Ovary (tissue), 3 donors: ENCODE results near the gene CRIP1.

Experiments
- EP300 ChIP-seq: sonication (generic); formaldehyde crosslinking; IDR thresholded peaks from one replicate; pipeline ENCODE4 v1.6.1; 2017; ENCODE audit warnings: antibody characterized with exemption
- TF ChIP-seq, protein P1 (sequence below), 3 donors: fragments of 450-650 bp in 2 of 3; fragments of 200-600 bp in 1 of 3; IDR thresholded peaks; one replicate each; pipeline versions ENCODE4 v1.5.1 to v1.8.0; 2016 to 2022; ENCODE audit warnings: antibody characterized with exemption in 3 of 3, mild to moderate bottlenecking in 1 of 3
- donor health status: DM: no; HTN: no; CAD: no.

DNA sequence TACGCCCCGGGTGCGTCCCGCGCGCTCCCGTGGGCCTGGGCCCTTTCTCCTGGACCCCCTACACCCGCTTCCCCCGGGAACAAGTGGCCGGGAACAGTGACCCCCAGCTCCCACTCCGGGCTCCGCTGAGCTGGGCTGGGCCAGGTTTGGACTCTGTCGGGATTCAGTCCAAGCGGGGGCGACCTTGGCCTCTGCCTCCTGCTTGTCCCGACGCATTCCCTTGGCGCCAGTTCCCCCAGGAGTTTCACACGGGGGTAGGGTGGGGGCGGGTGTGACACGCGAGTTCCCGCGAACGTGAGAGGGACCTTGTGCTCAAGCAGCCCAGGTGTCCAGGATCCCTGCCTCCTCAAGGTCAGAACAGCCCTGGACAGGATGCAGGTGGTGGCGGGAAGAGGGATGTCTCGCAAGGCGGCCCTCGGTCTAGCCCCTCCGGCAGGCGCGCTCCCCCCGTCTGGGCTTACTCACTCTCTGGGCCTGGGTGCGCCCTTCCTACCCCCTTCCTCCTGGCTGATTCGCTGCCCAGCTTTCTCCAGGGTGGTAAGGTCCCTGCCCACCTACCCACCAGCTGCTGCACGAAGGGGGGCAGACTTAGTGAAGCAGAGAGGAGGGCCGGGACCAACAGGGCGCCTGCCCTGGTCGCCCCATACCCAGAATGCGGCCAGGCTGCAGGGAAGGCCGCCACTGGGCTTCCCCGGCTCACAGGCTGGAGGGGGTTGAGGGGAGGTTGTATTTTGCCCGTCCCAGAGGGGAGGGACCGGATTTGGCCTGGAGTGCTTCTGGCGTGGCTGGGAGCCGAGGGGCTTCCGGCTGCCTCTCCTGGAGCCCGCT is 11.2 kb upstream of the CRIP1 start:
- TF ChIP-seq, protein P1, sequence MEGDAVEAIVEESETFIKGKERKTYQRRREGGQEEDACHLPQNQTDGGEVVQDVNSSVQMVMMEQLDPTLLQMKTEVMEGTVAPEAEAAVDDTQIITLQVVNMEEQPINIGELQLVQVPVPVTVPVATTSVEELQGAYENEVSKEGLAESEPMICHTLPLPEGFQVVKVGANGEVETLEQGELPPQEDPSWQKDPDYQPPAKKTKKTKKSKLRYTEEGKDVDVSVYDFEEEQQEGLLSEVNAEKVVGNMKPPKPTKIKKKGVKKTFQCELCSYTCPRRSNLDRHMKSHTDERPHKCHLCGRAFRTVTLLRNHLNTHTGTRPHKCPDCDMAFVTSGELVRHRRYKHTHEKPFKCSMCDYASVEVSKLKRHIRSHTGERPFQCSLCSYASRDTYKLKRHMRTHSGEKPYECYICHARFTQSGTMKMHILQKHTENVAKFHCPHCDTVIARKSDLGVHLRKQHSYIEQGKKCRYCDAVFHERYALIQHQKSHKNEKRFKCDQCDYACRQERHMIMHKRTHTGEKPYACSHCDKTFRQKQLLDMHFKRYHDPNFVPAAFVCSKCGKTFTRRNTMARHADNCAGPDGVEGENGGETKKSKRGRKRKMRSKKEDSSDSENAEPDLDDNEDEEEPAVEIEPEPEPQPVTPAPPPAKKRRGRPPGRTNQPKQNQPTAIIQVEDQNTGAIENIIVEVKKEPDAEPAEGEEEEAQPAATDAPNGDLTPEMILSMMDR (IDR thresholded peaks at IDR 0.05): no peak
- TF ChIP-seq EP300: no peak
